ENCODE data around the gene NPHS1. TPM values are rescaled to one million over a fixed set of nuclear protein-coding genes. Genes with fewer than 3 reads are reported as not detected.

The NPHS1 gene
- total and polyA plus RNA-seq, 9 of the 15 experiments (the other 6 are each of a cell fraction or from before 2014, with no cell fraction given) = 0.01 to 0.28 (median 0.14) TPM; not detected in 5

DNA sequence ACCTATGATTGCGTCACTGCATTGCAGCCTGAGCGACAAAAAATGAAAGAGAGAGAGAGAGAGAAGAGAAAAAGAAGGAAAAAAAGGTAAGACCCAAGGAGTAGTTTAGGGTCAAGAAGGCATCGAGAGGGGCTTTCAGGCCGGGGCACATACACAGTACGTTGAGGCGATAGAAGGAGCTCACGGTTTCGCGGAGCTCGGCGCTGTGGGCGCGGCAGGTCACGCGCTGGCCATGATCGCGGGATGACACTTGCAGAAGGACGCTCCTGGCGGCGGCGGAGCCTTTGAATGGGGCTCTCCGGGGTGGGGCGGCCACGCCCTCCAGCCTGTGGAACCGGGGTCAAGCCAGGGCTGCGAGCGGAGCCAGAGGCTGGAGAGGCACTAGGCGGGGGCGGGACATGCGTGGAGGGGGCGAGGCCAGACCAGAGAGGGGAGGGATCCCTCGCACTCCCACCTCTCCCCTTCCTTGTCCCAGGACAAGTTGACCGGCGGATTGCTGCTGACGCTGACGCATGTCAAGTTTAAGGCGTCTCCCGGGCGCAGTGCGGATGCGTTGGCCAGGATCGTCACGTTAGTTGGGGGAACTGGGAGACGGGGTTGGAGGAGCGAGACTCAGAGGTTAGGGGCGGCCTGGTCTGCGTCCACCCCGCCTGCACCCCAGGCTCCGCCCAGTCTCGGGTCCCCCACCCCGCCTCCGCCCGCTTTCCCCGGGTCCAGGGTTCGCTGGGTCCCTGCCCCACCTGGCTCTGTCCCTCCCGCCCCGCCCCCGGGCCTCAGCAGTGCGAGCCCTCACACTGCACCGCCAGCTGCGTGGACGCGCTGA is 6.9 kb downstream of the NPHS1 start (continued):
- TF ChIP-seq ZFP36 (IDR thresholded peaks at IDR 0.05; ENCODE audit: low read depth, low read length, partially characterized antibody) = peak; percentile 35
- TF ChIP-seq RFX7 (CRISPR knock-in tag; IDR thresholded peaks at IDR 0.05) = no peak
- TF ChIP-seq NR1H2 (CRISPR knock-in tag; IDR thresholded peaks at IDR 0.05) = no peak
- peak; percentile 72 for TF ChIP-seq POLR2G (IDR thresholded peaks at IDR 0.05; ENCODE audit: low read depth, low read length)
- peak; percentile 97 for TF ChIP-seq CEBPB (tag; IDR thresholded peaks at IDR 0.05)
- no peak for TF ChIP-seq TCF7 (IDR thresholded peaks at IDR 0.05; ENCODE audit: borderline replicate concordance)
- TF ChIP-seq NRF1 (conservative IDR thresholded peaks at IDR 0.05 in 1 of 2, IDR thresholded peaks at IDR 0.05 in 1 of 2) = peak; percentile 79 to 83
- TF ChIP-seq KDM5B (IDR thresholded peaks at IDR 0.05; ENCODE audit: insufficient replicate concordance, low read depth, low read length) = peak; percentile 28
- TF ChIP-seq KDM1A (IDR thresholded peaks at IDR 0.05) = peak in 1 of 2 experiments; percentile 42; a peak in 1 of 4 replicates
- no peak for TF ChIP-seq ATF1 (CRISPR knock-in tag; IDR thresholded peaks at IDR 0.05)
- peak; percentile 77 for TF ChIP-seq ATF1 (tag; IDR thresholded peaks at IDR 0.05)
- TF ChIP-seq, protein P1, sequence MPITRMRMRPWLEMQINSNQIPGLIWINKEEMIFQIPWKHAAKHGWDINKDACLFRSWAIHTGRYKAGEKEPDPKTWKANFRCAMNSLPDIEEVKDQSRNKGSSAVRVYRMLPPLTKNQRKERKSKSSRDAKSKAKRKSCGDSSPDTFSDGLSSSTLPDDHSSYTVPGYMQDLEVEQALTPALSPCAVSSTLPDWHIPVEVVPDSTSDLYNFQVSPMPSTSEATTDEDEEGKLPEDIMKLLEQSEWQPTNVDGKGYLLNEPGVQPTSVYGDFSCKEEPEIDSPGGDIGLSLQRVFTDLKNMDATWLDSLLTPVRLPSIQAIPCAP (CRISPR knock-in tag; IDR thresholded peaks at IDR 0.05; ENCODE audit: borderline replicate concordance) = no peak
- TF ChIP-seq MAFK (IDR thresholded peaks at IDR 0.05; ENCODE audit: low read length) = no peak
- TF ChIP-seq, protein P2, sequence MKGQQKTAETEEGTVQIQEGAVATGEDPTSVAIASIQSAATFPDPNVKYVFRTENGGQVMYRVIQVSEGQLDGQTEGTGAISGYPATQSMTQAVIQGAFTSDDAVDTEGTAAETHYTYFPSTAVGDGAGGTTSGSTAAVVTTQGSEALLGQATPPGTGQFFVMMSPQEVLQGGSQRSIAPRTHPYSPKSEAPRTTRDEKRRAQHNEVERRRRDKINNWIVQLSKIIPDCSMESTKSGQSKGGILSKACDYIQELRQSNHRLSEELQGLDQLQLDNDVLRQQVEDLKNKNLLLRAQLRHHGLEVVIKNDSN (CRISPR knock-in tag; IDR thresholded peaks at IDR 0.05) = peak; percentile 81
- TF ChIP-seq ETV5 (CRISPR knock-in tag; IDR thresholded peaks at IDR 0.05; ENCODE audit: low read depth) = no peak
- no peak for TF ChIP-seq RHOXF2B (CRISPR knock-in tag; conservative IDR thresholded peaks at IDR 0.05)
- no peak for TF ChIP-seq ZNF23 (CRISPR knock-in tag; IDR thresholded peaks at IDR 0.05)
- TF ChIP-seq, protein P3, sequence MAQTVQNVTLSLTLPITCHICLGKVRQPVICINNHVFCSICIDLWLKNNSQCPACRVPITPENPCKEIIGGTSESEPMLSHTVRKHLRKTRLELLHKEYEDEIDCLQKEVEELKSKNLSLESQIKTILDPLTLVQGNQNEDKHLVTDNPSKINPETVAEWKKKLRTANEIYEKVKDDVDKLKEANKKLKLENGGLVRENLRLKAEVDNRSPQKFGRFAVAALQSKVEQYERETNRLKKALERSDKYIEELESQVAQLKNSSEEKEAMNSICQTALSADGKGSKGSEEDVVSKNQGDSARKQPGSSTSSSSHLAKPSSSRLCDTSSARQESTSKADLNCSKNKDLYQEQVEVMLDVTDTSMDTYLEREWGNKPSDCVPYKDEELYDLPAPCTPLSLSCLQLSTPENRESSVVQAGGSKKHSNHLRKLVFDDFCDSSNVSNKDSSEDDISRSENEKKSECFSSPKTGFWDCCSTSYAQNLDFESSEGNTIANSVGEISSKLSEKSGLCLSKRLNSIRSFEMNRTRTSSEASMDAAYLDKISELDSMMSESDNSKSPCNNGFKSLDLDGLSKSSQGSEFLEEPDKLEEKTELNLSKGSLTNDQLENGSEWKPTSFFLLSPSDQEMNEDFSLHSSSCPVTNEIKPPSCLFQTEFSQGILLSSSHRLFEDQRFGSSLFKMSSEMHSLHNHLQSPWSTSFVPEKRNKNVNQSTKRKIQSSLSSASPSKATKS (CRISPR knock-in tag; IDR thresholded peaks at IDR 0.05) = no peak
- TF ChIP-seq XRCC3 (IDR thresholded peaks at IDR 0.05) = no peak
- TF ChIP-seq DPF2 (IDR thresholded peaks at IDR 0.05) = peak; percentile 69
- peak in 1 of 2 experiments; percentile 18; a peak in 1 of 4 replicates for TF ChIP-seq SIN3A (IDR thresholded peaks at IDR 0.05; ENCODE audit: borderline replicate concordance in 2 of 2, control insufficient read depth in 1 of 2, low read depth in 2 of 2, low read length in 2 of 2)
- no peak for TF ChIP-seq SREBF2 (CRISPR knock-in tag; IDR thresholded peaks at IDR 0.05)
- TF ChIP-seq NCOA6 (IDR thresholded peaks at IDR 0.05) = no peak
- TF ChIP-seq, protein P4, sequence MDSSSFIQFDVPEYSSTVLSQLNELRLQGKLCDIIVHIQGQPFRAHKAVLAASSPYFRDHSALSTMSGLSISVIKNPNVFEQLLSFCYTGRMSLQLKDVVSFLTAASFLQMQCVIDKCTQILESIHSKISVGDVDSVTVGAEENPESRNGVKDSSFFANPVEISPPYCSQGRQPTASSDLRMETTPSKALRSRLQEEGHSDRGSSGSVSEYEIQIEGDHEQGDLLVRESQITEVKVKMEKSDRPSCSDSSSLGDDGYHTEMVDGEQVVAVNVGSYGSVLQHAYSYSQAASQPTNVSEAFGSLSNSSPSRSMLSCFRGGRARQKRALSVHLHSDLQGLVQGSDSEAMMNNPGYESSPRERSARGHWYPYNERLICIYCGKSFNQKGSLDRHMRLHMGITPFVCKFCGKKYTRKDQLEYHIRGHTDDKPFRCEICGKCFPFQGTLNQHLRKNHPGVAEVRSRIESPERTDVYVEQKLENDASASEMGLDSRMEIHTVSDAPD (CRISPR knock-in tag; IDR thresholded peaks at IDR 0.05) = no peak
- no peak for TF ChIP-seq HMG20A (CRISPR knock-in tag; conservative IDR thresholded peaks at IDR 0.05)
- TF ChIP-seq BDP1 (IDR thresholded peaks at IDR 0.05; ENCODE audit: insufficient read depth, insufficient read length) = no peak

Data from K562 (cell line).